GM19455 (cell line): Measurements from ENCODE around the gene TXNDC11.

Experiments used
- ATAC-seq: cut with Tn5 transposase; IDR thresholded peaks from one replicate; pipeline ENCODE4 v1.9.1; 2021; ENCODE audit not compliant: unreplicated experiment

The TXNDC11 gene

DNA sequence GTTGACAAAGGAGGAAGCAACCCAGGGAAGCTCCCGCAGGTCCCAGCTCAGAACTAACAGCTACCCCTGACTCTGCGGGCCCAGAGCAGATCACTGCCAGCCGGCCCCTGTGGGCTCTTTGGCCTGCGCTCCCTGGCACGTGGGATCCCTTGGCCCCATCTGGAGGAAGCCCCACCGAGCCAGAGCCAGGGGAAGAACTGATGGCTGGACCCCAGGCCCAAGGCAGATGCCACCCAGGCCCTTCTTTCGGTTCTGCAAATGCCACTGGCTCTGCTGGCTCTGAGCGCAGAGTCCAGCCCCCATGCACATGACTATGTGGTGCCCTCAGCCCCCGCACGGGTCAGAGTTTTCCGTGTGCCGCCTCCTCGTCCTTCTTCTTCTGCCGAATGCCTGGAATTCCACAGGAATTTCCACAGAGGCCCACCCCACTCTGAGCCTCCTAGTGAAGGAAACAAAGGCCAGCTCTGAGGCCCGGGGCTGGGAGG, 110.2 kb downstream of the TXNDC11 start:
- ATAC-seq: no peak

DNA sequence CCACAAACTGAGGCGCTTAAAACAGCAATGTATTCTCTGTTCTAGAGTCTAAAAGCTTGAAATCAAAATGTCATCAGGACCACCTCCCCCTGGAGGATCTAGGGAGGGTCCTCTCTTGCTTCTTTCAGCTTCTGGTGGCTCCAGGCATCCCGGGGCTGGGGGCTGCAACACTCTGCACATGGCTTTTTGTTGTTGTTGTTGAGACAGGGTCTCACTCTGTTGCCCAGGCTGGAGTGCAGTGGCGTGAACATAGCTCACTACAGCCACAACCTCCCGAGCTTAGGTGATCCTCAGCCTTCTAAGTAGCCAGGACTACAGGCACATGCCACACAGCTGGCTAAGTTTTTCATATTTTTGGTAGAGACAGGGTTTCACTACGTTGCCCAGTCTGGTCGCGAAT, 111.4 kb downstream of the TXNDC11 start:
- no peak for ATAC-seq

DNA sequence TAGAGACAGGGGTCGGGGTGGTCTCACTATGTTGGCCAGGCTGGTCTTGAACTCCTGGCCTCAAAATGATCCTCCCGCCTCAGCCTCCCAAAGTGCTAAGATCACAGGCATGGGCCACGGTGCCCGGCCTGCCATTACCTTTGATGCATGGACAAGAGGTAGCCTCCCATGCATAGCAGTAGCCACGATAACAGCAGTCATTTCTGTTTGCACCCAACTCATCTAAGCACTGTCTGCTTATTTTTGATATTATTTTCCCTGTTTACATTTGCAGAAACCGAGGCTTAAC, 111.9 kb downstream of the TXNDC11 start:
- no peak for ATAC-seq

DNA sequence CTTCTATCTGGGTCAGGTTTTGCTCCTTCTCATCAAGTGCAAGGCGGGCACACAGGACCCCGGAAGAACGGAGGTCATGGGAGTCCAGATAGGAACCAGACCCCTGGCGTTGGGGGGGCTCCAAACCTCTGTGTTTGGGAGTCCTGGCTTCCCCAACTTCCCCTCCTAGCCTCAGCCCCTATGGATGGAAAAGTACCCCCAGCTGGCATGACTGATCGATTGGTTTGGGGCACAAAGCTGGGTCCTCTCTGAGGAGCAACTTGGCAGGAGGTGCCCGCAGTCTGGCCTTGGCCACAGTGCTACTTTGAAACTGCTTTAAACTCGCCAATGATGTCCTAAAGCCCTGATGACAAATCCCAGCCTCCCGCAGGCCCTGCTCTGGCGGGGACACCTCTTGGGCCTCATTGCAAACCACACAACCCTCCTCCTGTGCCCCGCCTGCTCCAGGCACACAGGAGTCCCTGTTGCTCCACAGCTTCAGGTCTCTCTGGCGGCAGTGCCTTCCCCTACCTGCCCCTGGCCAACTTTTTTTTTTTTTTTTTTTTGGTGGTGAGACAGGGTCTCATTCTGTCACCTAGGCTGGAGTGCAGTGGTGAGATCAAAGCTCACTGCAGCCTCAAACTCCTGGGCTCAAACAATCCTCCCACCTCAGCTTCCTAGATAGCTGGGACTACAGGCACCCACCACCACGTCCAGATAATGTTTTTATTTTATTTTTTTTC, 112.5 kb downstream of the TXNDC11 start:
- ATAC-seq: no peak
